GM21786 (cell line): Measurements from ENCODE around the gene L3MBTL2.

Source experiments
- ATAC-seq: cut with Tn5 transposase; IDR thresholded peaks from one replicate; pipeline ENCODE4 v1.9.1; 2021; ENCODE audit not compliant: unreplicated experiment

Gene L3MBTL2

GRCh38 chr22:41264408-41264941, 59.4 kb downstream of the L3MBTL2 start:
- ATAC-seq = no peak

- no peak for ATAC-seq
Observed at GRCh38 chr22:41267958-41268357, 62.8 kb downstream of the L3MBTL2 start.

GRCh38 chr22:41271787-41272186, 66.7 kb downstream of the L3MBTL2 start:
- no peak for ATAC-seq

- ATAC-seq = no peak
Observed at GRCh38 chr22:41273128-41273527, 68.0 kb downstream of the L3MBTL2 start.

GRCh38 chr22:41274856-41275255, 69.7 kb downstream of the L3MBTL2 start:
- ATAC-seq = no peak

GRCh38 chr22:41280065-41280464, 75.0 kb downstream of the L3MBTL2 start:
- ATAC-seq = no peak

- ATAC-seq = no peak
Observed at GRCh38 chr22:41280854-41281253, 75.7 kb downstream of the L3MBTL2 start.
